Fibroblast of skin of right quadriceps (primary cell): Measurements from ENCODE around the gene TRAFD1.
"Not testable (repeated sequence)": the region's sequence is repeated elsewhere in the genome, so short reads cannot be mapped to it uniquely, and the experiment has no call there.

Source experiments
- DNase-seq: peaks from one replicate; pipeline ENCODE4 v3.0.0-alpha.2; 2013

The TRAFD1 gene

DNA sequence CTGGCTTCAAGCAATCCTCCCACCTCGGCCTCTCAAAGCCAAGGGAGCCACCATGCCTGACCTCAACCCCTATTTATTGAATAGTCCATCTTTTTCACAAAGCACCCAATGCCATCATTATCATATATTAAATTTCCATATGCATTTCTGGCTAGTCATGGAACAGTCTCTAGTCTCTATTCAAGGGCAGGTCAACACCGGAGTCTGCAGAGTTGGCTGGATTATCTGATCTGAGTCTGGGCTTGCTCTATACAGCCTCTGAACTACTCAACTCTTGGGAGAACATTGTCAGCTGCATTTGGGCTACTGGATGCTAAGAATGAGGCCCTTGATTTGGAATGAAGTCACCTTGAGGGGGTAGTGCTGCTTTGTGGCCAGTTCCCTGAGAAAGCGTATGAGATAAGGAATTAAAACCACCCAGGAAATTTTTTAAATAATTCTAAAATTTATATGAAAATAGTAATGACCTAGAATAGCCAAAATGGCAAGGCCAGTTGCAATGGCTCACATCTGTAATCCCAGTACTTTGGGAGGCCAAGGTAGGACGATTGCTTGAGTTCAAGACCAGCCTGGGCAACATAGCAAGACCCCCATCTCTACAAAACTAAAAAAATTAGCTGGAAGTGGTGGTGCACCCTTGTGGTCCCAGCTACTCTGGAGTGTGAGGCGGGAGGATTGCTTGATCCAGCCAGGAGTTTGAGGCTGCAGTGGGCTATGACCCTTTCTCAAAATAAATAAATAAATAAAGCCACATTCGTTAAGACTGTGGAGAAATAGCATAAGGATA is 9.9 kb upstream of the TRAFD1 start:
- DNase-seq: no peak

DNA sequence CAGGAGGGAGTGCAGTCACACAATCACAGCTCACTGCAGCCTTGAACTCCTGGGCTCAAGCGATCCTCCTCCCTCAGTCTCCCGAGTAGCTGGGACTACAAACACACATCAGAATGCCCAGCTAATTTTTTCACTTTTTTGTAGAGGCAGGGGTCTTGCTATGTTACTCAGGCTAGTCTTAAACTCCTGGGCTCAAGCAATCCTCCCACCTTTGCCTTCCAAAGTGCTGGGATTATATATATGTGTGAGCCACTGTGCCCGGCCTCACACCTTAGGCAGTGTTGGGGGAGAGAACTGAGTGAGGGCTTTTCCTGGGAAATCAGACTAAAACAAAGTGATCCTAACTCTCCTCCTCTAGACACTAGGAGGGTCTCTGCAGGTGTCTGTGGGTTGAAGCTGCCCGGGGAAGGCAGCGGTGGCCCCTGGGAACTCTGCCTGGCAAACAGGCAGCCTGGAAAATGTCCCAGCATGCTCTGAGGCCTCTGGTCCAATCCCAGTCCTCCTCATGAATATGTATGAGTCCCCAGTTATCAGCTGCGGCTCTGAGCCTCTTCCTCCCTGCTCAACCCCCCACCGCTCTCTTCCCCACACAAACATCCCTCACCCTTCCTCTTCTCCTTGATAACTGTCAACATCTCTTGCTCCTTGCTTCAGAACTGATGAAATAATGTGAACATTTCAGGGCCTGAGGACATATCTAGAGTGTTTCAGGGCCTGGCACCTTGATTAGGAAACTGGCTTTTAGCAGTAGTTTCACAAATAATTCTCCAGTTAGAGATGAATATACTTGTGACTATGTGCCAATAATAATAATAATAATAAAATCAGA is 8.9 kb upstream of the TRAFD1 start:
- peak; percentile 53 for DNase-seq

DNA sequence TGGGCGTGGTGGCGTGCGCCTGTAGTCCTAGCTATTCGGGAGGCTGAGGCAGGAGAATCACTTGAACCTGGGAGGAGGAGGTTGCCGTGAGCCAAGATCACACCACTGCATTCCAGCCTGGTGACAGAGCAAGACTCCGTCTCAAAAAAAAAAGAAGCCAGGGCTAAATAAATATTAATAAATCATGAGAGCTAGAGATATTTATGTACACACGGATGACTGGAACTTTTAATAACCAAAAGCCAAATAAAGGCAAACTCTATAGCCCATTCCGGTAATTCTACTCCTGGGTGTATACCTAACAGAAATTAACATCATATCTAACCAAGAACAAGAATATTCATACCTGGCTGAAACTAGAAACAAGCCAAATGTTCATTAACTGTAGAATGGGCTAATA is 7.7 kb upstream of the TRAFD1 start:
- DNase-seq: no peak

DNA sequence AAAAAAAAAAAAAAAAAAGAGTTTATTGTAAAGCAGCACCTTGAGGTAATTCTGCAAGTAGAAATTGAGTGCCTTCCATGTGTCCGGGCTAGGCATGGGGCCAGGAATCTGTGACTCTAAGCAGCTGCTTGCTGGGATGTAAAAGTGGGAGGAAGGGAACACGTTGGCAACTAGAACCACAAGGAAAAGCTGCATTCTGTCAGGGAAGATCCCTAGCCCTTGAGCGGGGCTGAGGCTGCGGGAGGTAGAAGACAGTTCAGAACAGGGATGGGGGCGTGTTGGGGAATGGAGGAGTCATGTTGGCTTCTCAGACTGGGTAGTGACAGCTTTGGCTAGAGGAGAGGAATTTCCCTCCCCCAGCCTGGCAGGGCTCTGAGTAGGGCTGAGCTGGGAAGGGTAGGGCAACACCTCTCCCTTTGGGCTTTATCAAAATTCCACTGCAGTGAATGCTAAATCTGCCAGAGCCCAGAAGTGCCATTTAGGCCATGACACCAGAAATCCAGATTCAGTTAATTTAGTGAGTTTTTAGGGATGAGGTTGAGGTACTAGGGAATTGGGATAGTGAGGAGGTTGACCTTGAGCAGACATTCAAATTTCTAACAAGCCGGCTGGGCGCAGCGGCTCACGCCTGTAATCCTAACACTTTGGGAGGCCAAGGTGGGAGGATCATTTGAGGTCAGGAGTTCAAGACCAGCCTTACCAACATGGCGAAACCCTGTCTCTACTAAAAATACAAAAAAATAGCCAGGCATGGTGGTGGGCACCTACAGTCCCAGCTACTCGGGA is 3.4 kb upstream of the TRAFD1 start:
- DNase-seq: peak; percentile 80

DNA sequence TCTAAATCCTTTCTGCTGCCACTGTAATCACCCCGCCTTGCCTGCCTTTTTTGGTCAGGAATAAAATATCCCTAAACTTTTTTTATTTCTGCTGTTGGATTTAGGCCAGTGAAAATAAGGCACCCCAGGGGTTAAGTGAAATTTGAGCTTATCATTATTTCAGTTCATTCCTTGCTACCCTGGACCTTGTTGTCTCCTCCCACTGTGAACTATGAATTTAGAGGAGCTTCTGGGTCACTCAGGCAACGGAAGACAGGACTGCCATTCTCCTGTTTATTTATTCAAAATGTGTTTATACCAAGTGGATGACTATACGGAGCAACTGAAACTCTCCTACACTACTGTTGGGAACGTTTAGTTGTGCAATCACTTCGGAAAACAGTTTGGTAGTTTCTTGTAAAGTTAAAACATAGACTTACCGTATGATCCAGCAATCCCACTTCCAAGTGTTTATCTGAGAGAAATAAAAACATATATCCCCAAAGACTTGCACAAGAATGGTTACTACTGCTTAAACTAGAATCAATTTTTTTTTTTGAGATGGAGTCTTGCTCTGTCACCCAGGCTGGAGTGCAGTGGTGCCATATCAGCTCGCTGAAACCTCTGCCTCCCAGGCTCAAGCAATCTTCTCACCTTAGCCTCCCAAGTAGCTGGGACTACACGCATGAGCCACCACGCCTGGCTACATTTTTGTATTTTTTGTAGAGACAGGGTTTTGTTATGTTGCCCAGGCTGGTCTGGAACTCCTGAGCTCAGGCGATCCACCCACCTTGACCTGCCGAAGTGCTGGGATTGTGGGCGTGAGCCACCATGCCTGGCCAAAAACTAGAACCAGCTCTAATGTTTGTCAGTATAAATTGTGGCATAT is 2.3 kb upstream of the TRAFD1 start:
- peak; percentile 31 for DNase-seq

DNA sequence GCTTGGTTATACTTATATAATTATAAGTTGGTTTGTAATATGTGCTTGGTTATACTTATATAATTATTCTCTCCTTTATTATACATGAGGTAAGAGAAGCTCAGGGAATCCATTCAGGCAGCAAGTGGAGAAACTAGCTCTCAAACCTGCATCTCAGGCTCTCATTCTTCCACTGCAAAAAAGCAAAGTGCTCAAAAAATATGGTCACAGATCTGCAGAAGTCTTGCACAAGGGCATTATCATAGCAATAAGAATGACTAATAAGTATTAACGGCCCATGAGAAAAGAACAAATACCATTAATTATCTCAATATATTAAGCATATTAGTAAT is 476 bp upstream of the TRAFD1 start:
- no peak for DNase-seq

DNA sequence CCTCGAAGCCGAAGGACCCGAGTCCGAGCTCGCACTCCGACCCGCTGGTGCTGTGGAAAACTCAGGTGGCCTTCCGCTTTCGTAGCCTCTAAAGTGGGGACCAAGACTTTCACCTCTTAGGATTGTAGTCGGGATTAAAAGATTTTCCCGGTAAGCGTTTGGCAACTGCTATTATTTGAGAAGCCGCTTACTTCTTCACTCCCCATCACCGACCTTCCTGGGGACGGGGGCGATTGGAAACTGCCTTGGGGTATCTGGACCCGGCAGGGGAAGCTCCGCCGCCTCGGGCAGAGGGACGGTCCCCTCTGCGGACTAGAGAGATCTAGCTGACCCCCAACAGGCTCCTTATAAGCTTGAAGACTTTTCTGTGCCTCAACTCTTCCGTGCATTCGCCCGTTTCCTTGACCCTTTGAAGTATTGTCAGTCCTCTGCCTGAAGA is 659 bp downstream of the TRAFD1 start:
- no peak for DNase-seq

DNA sequence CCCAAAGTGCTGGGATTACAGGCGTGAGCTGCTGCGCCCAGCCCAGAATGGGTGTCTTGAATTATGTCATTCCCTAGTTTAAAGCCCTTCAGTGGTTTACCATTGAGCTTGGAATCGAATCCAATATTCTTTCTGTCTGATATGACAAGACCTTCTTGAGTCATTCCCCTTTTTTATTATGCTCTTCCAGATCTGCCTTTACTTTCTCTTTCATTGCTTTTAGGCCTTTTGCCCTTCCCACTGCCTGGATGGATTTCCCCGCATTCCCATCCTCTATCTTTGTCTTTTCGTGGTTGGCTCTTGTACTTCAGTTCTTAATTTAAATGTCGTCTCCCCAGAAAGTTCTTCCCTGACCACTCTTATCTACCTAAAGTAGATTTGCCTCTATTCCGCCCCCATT is 1.6 kb downstream of the TRAFD1 start:
- DNase-seq: no peak

DNA sequence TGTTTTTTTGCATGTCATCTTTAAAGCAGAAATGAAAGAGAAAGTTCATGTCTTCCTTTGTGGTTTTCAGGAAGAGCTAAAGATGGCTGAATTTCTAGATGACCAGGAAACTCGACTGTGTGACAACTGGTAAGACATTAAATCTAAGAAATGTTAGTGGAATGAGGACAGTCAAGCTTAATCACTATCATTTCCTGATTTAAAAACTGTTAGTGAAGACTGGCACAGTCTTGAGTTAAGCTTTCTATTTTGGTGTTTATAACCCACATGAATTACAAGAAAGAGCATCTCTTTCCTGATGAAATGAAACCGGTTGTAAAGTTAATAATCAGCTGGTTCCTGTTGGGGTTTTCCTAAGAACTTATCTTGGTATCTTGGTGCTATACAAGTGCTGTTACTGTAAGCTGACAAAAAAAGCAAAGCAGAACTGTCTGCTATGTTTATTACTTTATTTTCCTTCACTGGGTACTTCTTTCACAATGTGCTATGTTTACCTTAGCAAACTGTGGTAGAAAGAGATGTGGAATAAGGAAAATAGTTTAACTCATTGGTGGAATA is 5.2 kb downstream of the TRAFD1 start:
- no peak for DNase-seq

DNA sequence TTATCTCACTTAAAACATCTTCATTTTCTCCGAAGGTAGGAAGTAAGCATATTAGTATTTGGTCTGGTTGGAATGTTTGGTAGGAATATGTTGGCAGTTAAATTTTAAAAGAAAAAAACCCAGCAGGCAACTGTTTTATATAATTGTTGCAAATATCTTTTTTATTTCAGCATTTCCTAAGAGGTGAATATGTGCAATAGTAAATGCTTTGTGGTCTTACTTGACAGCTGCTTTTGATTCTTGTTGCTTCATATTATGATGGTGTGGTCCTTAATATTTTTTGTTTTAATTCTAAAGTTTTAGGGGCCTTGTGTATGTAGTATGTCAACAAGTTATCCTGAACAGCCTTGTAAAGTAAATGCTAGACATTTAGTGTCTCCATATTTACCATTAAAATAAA is 6.3 kb downstream of the TRAFD1 start:
- DNase-seq: no peak

DNA sequence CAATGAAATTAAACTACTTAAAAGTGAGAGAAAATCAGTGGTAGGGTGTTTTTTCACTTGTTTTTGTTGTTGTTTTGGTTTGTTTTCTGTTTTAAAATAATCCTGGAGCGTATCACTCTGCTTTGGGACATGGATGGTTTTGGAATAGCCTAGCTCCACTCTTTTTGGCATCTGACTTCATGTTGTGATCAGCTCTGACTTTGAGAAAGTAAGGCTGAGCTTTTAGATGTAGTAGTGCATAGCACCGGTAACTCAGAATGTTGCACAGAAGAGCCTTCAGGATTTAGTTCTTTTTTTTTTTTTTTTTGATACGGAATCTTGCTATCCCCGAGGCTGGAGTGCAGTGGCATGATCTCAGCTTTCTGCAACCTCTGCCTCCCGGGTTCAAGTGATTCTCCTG is 8.1 kb downstream of the TRAFD1 start:
- no peak for DNase-seq

DNA sequence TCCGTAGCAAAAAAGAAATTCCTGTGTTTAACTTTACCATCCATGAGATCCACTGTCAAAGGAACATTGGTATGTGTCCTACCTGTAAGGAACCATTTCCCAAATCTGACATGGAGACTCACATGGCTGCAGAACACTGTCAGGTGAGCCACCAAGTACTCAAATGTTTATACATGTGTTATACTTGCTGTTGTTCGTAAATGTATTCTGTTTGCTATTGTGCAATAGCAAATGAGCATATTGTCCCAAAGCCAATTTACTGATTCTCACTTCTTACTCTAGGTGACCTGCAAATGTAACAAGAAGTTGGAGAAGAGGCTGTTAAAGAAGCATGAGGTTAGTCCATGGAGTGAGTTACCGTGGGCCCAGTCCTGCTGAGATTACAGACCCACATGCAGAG is 9.4 kb downstream of the TRAFD1 start:
- DNase-seq: no peak

DNA sequence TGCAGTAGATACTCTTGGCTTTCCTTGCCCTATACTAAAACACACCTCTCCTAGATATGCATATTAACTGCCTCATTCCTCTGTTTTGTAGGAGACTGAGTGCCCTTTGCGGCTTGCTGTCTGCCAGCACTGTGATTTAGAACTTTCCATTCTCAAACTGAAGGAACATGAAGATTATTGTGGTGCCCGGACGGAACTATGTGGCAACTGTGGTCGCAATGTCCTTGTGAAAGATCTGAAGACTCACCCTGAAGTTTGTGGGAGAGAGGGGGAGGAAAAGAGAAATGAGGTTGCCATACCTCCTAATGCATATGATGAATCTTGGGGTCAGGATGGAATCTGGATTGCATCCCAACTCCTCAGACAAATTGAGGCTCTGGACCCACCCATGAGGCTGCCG is 15.4 kb downstream of the TRAFD1 start:
- no peak for DNase-seq

DNA sequence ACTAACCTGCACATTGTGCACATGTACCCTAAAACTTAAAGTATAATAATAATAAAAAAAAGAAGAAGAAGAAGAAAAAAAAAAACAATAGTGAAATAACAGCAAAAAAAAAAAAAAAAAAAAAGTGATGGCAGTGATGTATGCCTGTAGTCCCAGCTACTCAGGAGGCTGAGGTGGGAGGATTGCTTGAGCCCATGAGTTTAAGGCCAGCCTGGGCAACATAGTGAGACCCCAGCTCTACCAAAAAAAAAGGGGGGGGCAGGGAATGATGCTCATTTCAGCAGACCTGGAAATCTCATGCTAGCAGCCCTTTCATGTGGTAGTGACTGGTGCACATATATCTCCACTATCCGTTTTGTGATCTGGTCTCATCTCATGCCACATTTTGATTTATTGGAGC is 20.8 kb downstream of the TRAFD1 start:
- DNase-seq: no peak

DNA sequence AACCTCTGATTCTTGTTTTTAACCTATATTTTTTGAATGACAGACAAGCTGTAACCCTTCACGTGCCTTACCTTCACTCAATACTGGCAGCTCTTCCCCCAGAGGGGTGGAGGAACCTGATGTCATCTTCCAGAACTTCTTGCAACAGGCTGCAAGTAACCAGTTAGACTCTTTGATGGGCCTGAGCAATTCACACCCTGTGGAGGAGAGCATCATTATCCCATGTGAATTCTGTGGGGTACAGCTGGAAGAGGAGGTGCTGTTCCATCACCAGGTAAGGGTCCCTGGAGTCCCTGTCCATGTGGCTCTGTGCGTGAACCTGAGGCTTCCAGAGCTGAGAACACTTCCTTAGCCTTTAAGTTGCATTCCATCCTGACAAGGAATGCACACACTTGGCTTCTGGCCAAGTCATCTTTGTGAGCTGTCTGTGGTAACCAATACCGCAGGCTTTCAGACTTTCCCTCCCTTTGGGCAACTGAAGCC is 22.7 kb downstream of the TRAFD1 start:
- peak; percentile 86 for DNase-seq

DNA sequence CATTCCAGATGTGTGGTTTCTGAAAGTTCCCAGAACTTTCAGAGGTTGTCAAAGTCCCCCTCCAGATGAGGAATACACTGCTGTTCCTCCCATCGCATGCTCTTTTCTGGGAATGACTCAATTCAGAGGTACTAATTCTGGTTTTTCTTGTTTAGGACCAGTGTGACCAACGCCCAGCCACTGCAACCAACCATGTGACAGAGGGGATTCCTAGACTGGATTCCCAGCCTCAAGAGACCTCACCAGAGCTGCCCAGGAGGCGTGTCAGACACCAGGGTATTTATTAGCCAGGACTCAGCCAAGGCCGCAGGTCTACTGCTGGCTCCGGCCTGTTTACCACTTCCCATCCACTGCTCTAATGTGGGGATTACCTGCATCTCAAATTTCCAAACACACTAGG is 24.2 kb downstream of the TRAFD1 start:
- no peak for DNase-seq

DNA sequence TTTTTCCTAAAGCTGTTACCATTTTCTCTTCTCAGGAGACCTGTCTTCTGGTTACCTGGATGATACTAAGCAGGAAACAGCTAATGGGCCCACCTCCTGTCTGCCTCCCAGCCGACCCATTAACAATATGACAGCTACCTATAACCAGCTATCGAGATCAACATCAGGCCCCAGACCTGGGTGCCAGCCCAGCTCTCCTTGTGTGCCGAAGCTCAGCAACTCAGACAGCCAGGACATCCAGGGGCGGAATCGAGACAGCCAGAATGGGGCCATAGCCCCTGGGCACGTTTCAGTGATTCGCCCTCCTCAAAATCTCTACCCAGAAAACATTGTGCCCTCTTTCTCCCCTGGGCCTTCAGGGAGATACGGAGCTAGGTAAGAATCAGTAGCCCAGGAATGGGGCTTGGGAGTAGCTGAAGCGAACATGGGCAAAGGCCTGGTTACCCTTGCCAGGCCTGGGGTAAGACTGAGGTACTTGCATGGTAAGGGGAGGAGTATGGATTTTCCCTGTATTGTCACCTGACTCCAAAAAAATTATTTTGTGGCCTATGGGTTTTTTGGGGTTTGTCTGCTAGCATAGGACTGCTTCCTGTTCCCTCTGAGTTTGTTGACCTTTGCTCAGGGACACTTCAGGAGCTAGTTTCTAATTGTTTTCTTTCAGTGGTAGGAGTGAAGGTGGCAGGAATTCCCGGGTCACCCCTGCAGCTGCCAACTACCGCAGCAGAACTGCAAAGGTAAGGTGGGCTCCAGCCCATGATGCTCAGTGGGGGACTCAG is 26.6 kb downstream of the TRAFD1 start:
- no peak for DNase-seq

DNA sequence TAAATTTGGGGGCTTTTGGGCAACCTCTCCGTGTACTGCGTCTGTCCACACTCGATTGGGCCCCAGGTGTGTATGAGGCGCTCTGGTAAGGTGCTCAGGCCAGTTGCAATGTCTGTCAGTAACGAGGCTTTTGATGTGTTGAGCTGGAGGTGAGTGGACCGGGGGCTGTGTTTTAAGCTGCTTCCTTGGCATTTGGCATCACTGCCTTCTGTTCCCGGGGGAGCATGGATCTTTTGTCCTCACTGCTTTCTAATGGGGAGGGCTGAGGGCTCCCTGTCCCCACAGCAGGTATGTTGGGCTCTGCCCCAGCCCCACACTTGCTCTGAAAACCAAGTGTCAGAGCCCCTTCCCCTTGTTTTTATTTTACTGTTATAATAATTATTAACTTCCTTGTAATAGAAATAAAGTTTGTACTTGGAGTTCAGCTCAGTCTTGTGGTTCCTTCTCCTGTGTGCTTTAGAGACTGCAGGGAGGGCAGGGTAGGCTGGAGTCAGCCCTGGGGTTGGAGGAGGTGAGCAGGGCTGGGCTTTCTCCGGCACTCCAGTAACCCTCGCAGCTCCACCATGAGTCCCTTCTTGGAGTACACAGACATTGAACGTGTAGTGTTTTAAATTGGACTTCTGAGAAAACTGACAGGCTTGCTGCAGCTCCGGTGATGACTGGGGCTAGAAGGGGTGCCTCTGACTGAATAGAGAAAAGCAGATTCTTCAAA is 28.0 kb downstream of the TRAFD1 start:
- no peak for DNase-seq

DNA sequence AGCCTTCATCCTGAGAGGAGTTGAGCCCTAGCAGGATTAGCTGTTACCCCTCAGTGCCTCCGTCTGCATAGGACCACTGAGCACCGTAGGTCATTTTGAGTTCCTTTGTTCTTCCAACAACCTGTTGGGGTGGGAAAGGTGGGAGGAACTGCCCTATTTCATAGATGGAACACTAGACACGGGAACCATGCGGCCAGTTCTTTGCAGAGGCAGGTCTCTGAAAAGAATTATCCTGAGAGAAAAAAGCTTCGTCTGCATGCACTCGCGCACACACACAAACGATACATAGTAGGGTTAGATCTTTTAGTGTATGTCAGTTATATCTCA is 28.5 kb downstream of the TRAFD1 start:
- no peak for DNase-seq

DNA sequence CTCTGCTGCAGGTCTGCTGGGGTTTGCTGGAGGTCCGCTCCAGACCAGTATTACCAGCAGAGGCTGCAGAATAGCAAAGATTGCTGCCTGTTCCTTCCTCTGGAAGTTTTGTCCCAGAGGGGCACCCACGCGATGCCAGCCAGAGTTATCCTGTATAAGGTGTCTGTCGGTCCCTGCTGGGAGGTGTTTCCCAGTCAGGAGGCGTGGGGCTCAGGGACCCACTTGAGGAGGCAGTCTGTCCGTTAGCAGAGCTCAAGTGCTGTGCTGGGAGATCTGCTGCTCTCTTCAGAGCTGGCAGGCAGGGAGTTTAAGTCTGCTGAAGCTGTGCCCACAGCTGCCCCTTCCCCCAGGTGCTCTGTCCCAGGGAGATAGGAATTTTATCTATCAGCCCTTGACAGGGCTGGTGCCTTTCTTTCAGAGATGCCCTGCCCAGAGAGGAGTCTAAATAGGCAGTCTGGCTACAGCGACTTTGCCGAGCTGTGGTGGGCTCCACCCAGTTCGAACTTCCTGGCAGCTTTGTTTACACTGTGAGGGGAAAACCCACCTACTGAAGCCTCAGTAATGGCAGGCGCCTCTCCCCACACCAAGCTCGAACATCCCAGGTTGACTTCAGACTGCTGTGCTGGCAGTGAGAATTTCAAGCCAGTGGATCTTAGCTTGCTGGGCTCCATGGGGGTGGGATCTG is 33.2 kb downstream of the TRAFD1 start:
- DNase-seq: not testable (repeated sequence)
